Measurements from ENCODE around the gene C5orf24. TPM values are rescaled to one million over a fixed set of nuclear protein-coding genes. Genes with fewer than 3 reads are reported as not detected.
A peak's percentile ranks its signal among the peaks of the same experiment; 100 is the strongest.

The C5orf24 gene
- total RNA-seq, 1 donor from 2014 or later, result 96.8 TPM

DNA sequence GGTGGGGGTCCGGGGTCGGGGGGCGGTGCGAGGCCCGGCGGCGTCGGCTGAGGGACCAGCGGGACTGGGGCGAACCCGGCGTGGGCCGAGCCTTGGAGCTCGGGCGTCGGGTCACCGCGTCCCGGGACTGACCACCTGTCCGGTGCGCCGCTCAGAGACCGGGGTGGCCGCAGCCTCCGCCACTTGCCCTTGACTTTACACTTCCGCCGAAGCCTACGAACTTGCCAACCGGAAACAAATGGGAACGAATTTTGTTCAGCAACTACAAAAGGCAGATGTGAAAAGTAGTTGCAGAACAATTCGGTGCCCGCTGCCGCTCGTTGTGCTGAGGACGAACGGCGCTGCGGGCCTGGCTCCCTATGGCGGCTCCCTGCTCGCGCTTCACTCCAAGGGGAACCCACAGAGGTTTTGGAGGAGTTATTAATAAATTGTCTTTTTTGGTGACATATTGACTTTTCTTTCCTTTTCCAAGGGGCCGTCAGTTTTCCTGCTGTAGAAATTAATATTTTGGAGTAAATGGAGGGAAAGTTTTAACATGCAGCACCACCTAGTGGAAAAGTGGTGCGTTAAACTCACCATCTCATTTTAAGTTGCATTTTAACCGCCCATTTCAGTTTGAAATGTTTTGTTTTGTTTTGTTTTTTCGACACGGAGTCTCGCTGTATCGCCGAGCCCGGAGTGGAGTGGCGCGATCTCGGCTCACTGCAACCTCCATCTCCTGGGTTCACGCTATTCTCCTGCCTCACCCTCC, 59.7 kb downstream of the C5orf24 start:
- peak; percentile 72 for DNase-seq (ENCODE audit: low read depth)

DNA sequence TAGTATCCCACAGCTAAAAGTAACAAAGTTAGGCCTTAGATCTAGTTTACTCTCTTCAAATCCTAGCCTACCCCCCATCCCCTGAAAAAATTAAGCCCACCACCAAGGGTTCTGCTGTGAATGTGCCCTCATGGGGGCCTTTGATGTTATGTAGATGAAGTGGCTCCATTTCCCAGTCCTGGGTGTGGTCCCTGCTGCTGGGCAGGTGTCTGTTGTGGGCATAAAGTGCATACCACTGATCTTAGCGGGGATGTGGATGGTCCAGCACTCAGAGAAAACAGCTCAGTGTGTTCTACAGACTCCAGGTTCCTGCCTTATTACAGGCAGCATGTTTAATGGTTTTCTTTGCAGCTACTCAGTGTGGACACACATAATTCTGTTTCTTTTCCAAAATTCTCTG, 61.0 kb downstream of the C5orf24 start:
- no peak for DNase-seq (ENCODE audit: low read depth)

Other genes with a start within 250 kb of the C5orf24 start
- gene SAR1B, start 213.1 kb upstream of the C5orf24 start, total RNA-seq, result 75.6 and 80.3 TPM in 2 replicates
- gene SEC24A, start 197.2 kb upstream of the C5orf24 start, total RNA-seq, result 23.7 and 29.0 TPM in 2 replicates
- 22.0 and 22.6 TPM in 2 replicates for gene CAMLG, start 107.4 kb upstream of the C5orf24 start, total RNA-seq
- gene DDX46, start 87.2 kb upstream of the C5orf24 start, total RNA-seq, result 20.5 and 31.4 TPM in 2 replicates
- gene TXNDC15, start 28.4 kb downstream of the C5orf24 start, total RNA-seq, result 94.8 and 106 TPM in 2 replicates
- gene PCBD2, start 59.2 kb downstream of the C5orf24 start, total RNA-seq, result 19.2 and 19.8 TPM in 2 replicates
- not detected in 2 replicates for gene CATSPER3, start 121.9 kb downstream of the C5orf24 start, total RNA-seq
- gene PITX1, start 188.3 kb downstream of the C5orf24 start, total RNA-seq, result 2.9 and 5.5 TPM in 2 replicates

Data from myocyte (in vitro differentiated cells).